NT2/D1 (cell line): ENCODE results near the gene MATK.

Experiments
- SUZ12 ChIP-seq: IDR thresholded peaks from 2 replicates; pipeline ENCODE4 v1.6.1; 2011; ENCODE audit not compliant: insufficient read length, insufficient read depth; ENCODE audit errors: extremely low read depth
- YY1 ChIP-seq: IDR thresholded peaks from 2 replicates; pipeline ENCODE4 v1.6.1; 2011; ENCODE audit not compliant: insufficient read length, insufficient read depth
- ZNF274 ChIP-seq: IDR thresholded peaks from 2 replicates; pipeline ENCODE4 v1.6.1; 2011; ENCODE audit warnings: mild to moderate bottlenecking, low read depth, low read length

DNA sequence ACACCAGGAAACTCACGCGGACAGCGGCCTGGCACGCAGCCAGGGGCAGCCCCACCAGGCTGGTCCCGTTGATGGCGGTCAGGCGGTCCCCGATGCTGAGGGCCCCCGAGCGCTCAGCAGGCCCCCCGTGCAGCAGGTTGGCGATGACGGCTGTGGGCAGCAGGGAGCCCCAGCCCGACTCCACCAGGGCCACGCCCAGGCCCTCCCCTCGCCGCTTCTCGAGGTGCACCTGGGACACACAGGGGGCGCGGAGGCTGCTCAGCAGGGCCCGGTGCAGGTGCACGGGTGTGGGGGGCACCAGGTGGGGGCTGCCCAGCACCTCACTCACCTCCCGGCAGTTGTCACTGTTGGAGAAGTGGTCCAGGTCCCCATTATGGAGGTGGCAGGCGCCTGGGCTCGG lies 33.7 kb downstream of the MATK start:
- TF ChIP-seq YY1: no peak
- no peak for TF ChIP-seq ZNF274
- TF ChIP-seq SUZ12: no peak
